IMR-90 (cell line): ENCODE data around the gene MAGEB1. TPM values are rescaled to one million over a fixed set of nuclear protein-coding genes. Genes with fewer than 3 reads are reported as not detected.

Experiments used
- polyA plus RNA-seq, 3 experiments: library from polyadenylated mRNA; depleted of rRNA; stranded (reverse); fragments of >200 nt; gene quantifications; 2 replicates each; pipeline ENCODE4 v1.2.3, GENCODE V29; 2012; ENCODE audit warnings: low replicate concordance in 1 of 3
- total RNA-seq: library from RNA; depleted of rRNA; stranded (reverse); fragments of >200 nt; gene quantifications from 2 replicates; pipeline ENCODE4 v1.2.3, GENCODE V29; 2012; rRNA removed

The MAGEB1 gene
- total and polyA plus RNA-seq, 2 of the 4 experiments (the other 2 are of a cell fraction) = not detected

Other genes starting within 250 kb of the MAGEB1 start
- gene MAGEB2, start 31.6 kb upstream of the MAGEB1 start, total RNA-seq = not detected in 2 replicates
- gene MAGEB2, start 31.6 kb upstream of the MAGEB1 start, polyA plus RNA-seq (2012; rRNA removed) = not detected in 2 replicates
- not detected in 2 replicates for gene MAGEB3, start 16.5 kb upstream of the MAGEB1 start, total RNA-seq
- not detected in 2 replicates for gene MAGEB3, start 16.5 kb upstream of the MAGEB1 start, polyA plus RNA-seq (2012; rRNA removed)
- gene MAGEB4, start 5.1 kb upstream of the MAGEB1 start, total RNA-seq = not detected in 2 replicates
- gene MAGEB4, start 5.1 kb upstream of the MAGEB1 start, polyA plus RNA-seq (2012; rRNA removed) = not detected in 2 replicates
- gene NR0B1, start 62.2 kb downstream of the MAGEB1 start, total RNA-seq = not detected in 2 replicates
- not detected in 2 replicates for gene NR0B1, start 62.2 kb downstream of the MAGEB1 start, polyA plus RNA-seq (2012; rRNA removed)